ENCODE results near the gene SGK1. TPM values are rescaled to one million over a fixed set of nuclear protein-coding genes. Genes with fewer than 3 reads are reported as not detected.
"Not testable (repeated sequence)": the region's sequence is repeated elsewhere in the genome, so short reads cannot be mapped to it uniquely, and the experiment has no call there.

The SGK1 gene
- total and polyA plus RNA-seq, 2 donors (not counting 1 experiment from before 2014, with no cell fraction given), result 37.3 to 57.8 TPM

GRCh38 chr6:134180540-134180939, 137.4 kb downstream of the SGK1 start:
- H4K20me1 ChIP-seq (ENCODE audit: control insufficient read depth, insufficient read depth, low read length, poor library complexity, severe bottlenecking); H3K4me2 ChIP-seq (replicated peaks; ENCODE audit: low read depth, low read length, poor library complexity, severe bottlenecking); H3K36me3 ChIP-seq (replicated peaks in 1 of 2; ENCODE audit: control extremely low read depth in 1 of 2, control insufficient read depth in 1 of 2, extremely low read depth in 1 of 2, insufficient read depth in 2 of 2, low read length in 1 of 2); H3K27me3 ChIP-seq (replicated peaks in 1 of 4; ENCODE audit: control extremely low read depth in 1 of 4, control insufficient read depth in 3 of 4, insufficient read depth in 4 of 4, low read length in 3 of 4); ATAC-seq (ENCODE audit: low read depth); H3K9me3 Mint-ChIP-seq (ENCODE audit: insufficient read depth); H3K27ac Mint-ChIP-seq; H3K4me3 ChIP-seq (ENCODE audit: control extremely low read depth in 1 of 5, extremely low read depth in 1 of 5, insufficient read depth in 1 of 5, low read depth in 2 of 5, low read length in 4 of 5); H3K9ac ChIP-seq (ENCODE audit: low read length); POLR2A ChIA-PET; H3K79me2 ChIP-seq (ENCODE audit: control insufficient read depth, insufficient read depth, low read length); DNase-seq; H2AFZ ChIP-seq (ENCODE audit: insufficient read depth, low read depth, low read length, poor library complexity, severe bottlenecking); intact Hi-C loops (cut with micrococcal nuclease); H3K4me3 Mint-ChIP-seq; H3K27ac ChIP-seq (ENCODE audit: low read length in 2 of 2); H3K9me3 ChIP-seq (ENCODE audit: control extremely low read depth in 1 of 3, control insufficient read depth in 2 of 3, insufficient read depth in 1 of 3, low read length in 2 of 3): not testable (repeated sequence)
- H3K27me3 Mint-ChIP-seq, result peaks cover 12% of the 10 kb centered on the region
- peaks cover 27% of the 10 kb centered on the region for H3K4me1 Mint-ChIP-seq
- H3K4me1 ChIP-seq (ENCODE audit: control insufficient read depth in 2 of 2, insufficient read depth in 2 of 2, low read length in 2 of 2), result peaks cover 19 to 26% of the 10 kb centered on the region in 2 donors
- WGBS (ENCODE audit: insufficient coverage), result no CpG with 5 or more reads among the region's 4 CpGs
- CTCF ChIA-PET, result interaction anchor here (0.7 to 9.2 kb wide), 2 partner anchors 68 to 460 kb away, joined by 3 to 187 read pairs; no protein-coding TSS in a partner anchor

DNA sequence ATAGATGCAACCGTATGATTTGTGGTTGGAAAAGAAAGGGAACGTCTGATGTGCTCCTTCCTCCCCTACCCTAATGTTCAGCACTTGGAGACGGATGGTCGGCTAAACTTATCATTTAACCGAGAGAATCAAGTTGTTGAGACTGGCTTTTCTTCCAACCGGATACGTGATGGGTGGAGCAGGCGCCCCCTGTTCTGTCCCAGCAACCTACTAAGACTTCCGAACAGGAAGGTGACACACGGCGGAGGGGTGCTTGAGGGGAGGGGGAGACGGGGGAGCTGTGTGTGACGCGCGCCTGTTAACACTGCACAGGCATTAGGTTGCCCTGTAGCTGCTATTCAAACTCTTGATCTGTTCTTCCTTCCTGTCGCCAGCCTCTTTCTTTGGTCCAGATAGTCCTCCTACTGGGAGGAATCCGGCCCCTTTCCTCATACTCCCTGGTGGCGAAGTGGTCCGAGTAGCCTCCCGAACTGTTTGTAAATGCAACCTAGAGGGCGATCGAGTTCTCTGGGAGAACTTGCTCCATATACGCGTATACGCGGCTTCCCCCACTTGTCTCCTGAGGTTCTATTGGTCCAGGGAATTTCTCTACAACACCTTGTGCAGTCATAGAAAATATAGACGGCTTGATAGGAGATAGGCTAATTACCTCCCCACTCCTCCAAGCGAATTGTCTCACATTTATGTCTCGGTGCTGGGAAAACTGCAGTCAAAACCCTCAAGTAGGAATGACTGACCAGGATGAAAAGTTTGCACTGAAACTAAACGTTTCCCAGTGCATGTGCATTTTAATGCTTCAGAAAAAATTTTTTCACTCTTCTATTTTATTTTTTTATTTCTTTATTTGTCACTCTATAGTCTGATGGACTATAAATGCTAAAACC, 139.5 kb downstream of the SGK1 start:
- Mint-ChIP-seq H3K27me3 (peaks cover 12% of the 10 kb centered on the region), H3K9me3 (ENCODE audit: insufficient read depth) (no peaks in the 10 kb centered on the region), H3K4me1 (peaks cover 31% of the 10 kb centered on the region), H3K4me3 (peak overlapping the region; percentile 88), H3K27ac (peak overlapping the region; percentile 64)
- no peaks in the 10 kb centered on the region for H3K9me3 ChIP-seq (ENCODE audit: control extremely low read depth in 1 of 3, control insufficient read depth in 2 of 3, insufficient read depth in 1 of 3, low read length in 2 of 3)
- peak overlapping the region; percentile 8 to 52 for H3K27ac ChIP-seq (ENCODE audit: low read length in 2 of 2)
- no peaks in the 10 kb centered on the region for H3K36me3 ChIP-seq (replicated peaks in 1 of 2; ENCODE audit: control extremely low read depth in 1 of 2, control insufficient read depth in 1 of 2, extremely low read depth in 1 of 2, insufficient read depth in 2 of 2, low read length in 1 of 2)
- TF ChIP-seq EZH2 (IDR thresholded peaks at IDR 0.05; ENCODE audit: borderline replicate concordance, insufficient read depth, low read depth, low read length, poor library complexity, severe bottlenecking), result no peak
- TF ChIP-seq, protein P1, sequence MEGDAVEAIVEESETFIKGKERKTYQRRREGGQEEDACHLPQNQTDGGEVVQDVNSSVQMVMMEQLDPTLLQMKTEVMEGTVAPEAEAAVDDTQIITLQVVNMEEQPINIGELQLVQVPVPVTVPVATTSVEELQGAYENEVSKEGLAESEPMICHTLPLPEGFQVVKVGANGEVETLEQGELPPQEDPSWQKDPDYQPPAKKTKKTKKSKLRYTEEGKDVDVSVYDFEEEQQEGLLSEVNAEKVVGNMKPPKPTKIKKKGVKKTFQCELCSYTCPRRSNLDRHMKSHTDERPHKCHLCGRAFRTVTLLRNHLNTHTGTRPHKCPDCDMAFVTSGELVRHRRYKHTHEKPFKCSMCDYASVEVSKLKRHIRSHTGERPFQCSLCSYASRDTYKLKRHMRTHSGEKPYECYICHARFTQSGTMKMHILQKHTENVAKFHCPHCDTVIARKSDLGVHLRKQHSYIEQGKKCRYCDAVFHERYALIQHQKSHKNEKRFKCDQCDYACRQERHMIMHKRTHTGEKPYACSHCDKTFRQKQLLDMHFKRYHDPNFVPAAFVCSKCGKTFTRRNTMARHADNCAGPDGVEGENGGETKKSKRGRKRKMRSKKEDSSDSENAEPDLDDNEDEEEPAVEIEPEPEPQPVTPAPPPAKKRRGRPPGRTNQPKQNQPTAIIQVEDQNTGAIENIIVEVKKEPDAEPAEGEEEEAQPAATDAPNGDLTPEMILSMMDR (IDR thresholded peaks at IDR 0.05), result peak; percentile 61
- H3K27me3 ChIP-seq (replicated peaks in 1 of 4; ENCODE audit: control extremely low read depth in 1 of 4, control insufficient read depth in 3 of 4, insufficient read depth in 4 of 4, low read length in 3 of 4), result no peaks in the 10 kb centered on the region
- H4K20me1 ChIP-seq (ENCODE audit: control insufficient read depth, insufficient read depth, low read length, poor library complexity, severe bottlenecking), result no peaks in the 10 kb centered on the region
- ChIA-PET POLR2A (interaction anchor here (3.0 kb wide), 1 partner anchor 462 kb away, joined by 11 read pairs; no protein-coding TSS in a partner anchor), CTCF (interaction anchor here (0.7 to 9.2 kb wide), 30 partner anchors 10 to 762 kb away, joined by 3 to 187 read pairs (median 4); no protein-coding TSS in a partner anchor)
- H2AFZ ChIP-seq (ENCODE audit: insufficient read depth, low read depth, low read length, poor library complexity, severe bottlenecking), result peak overlapping the region; percentile 76
- peak overlapping the region; percentile 38 to 63 (median 58) for H3K4me3 ChIP-seq (ENCODE audit: control extremely low read depth in 1 of 5, extremely low read depth in 1 of 5, insufficient read depth in 1 of 5, low read depth in 2 of 5, low read length in 4 of 5)
- DNase-seq (peak; percentile 80), ATAC-seq (ENCODE audit: low read depth) (peak; percentile 25)
- WGBS (ENCODE audit: insufficient coverage), result 3% methylated on average over 20 of the region's 30 CpGs
- H3K4me2 ChIP-seq (replicated peaks; ENCODE audit: low read depth, low read length, poor library complexity, severe bottlenecking), result peak overlapping the region; percentile 87
- intact Hi-C loops (cut with micrococcal nuclease), result loop anchor here (1.0 to 5.0 kb wide), 5 partner anchors 139 to 1004 kb away; partner anchors contain the start of genes HBS1L, MYB and SGK1
- H3K4me1 ChIP-seq (ENCODE audit: control insufficient read depth in 2 of 2, insufficient read depth in 2 of 2, low read length in 2 of 2), result peaks cover 25 to 33% of the 10 kb centered on the region in 2 donors
- H3K79me2 ChIP-seq (ENCODE audit: control insufficient read depth, insufficient read depth, low read length), result peaks cover under 1% of the 10 kb centered on the region
- H3K9ac ChIP-seq (ENCODE audit: low read length), result peak overlapping the region; percentile 71
